HG03025 (cell line): ENCODE data around the gene KLK13.

Source experiments
- ATAC-seq: cut with Tn5 transposase; IDR thresholded peaks from one replicate; pipeline ENCODE4 v1.9.1; 2021; ENCODE audit warnings: mild to moderate bottlenecking, moderate library complexity; ENCODE audit not compliant: unreplicated experiment, low FRiP score

KLK13 gene

DNA sequence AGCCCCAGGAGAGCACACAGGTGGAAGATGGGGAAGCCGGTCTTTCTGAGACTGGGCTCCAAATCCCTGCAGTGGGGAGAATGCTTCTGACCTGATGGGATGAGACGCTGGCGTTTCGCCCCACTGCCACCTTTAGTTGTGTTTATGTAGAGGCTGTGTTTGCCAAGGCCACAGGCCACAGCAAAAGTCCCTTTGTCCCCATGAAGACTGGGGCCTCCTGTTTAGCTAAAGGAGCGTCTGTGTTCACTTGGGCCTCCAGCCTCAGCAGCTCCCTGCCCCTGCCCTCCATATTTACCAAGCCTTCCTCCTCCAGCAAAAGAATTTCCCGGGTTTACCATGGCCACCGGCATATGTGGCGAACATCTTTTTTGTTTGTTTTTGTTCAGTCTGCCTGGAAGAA, 28.2 kb upstream of the KLK13 start:
- no peak for ATAC-seq

- no peak for ATAC-seq
These were observed 27.3 kb upstream of the KLK13 start for GRCh38 chr19:51091895-51092873.

GRCh38 chr19:51091126-51091525, 26.2 kb upstream of the KLK13 start:
- no peak for ATAC-seq

DNA sequence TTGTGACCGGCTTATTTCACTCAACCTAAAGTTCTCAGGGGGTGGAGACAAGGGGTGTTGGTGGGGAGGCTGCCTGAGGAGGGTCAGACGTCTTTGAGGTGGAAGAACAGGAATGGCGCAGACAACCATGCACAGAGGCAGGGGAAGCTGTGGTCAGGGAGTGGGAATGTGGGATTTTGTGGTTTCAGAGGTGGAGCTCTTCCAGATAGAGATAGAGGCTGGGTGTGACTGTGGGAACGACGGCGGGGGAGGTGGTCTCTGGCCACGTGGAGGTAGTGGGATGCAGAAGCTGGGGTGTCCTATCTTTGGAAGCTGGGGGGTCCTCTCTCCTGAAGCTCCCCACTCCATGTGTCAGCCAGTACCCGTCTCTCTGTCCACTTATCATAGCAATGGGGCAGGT, 25.6 kb upstream of the KLK13 start:
- no peak for ATAC-seq

- no peak for ATAC-seq
These were observed 24.9 kb upstream of the KLK13 start for GRCh38 chr19:51089786-51090185.

DNA sequence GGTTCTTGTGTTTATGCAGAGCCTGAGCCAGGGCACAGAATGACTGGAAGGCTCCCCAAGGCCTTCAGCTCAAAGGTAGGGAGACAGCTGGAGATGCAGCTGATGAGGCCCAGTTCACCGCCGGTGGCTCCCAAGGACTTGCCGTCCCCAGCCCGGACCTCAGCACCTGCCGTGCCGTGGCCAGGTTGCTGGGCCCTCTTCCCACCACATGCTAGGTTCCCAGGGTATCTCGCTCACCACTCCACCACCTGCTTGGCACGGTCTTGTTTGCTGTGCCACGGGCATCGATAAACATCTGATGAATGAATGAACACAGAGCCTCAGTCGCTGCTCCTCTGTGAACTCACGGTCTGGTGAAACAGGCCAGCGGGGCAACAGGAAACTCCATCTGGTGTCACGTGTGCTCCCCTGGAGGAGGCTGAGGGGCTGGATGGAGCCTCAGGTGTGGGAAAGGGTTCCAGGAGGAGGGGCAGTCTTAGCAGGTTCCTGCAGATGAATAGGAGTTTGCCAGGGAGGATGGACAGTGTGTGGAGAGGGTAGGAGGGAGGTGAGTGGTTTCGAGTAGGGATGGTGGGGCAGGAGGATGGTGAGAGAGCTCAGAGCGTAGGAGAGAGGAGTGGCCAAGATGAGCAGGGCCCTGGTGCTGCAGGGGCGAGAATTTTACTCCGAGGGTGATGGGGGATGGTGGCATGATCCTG, 21.4 kb upstream of the KLK13 start:
- ATAC-seq: no peak

GRCh38 chr19:51084505-51084904, 19.6 kb upstream of the KLK13 start:
- no peak for ATAC-seq

DNA sequence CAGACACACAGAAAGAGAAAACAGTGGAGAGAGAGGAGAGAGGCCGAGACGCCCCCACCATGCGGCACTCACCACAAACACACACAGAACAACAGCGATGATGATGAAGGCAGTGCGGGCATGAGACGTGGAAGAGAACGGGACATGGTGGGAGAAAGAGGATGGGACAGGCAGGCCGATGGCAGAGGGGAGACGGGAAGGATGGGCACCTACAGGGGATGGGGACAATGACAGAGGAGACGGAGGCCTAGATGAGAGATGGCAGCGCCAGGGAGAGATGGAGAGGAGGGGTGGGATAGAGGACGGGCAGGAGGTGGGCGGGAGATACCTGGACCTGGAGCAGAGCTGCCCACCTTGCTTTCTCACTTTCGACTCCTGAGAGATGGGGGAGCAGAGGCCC, 18.9 kb upstream of the KLK13 start:
- no peak for ATAC-seq

- ATAC-seq: no peak
These were observed 18.3 kb upstream of the KLK13 start for GRCh38 chr19:51083181-51083580.

- ATAC-seq: no peak
These were observed 17.7 kb upstream of the KLK13 start, which contains the start of gene KLK14 for GRCh38 chr19:51082611-51083010. Gene KLK14, minus strand, starts transcription at chr19:51082887. Its CDS starts 273 bp downstream, at chr19:51082614.

DNA sequence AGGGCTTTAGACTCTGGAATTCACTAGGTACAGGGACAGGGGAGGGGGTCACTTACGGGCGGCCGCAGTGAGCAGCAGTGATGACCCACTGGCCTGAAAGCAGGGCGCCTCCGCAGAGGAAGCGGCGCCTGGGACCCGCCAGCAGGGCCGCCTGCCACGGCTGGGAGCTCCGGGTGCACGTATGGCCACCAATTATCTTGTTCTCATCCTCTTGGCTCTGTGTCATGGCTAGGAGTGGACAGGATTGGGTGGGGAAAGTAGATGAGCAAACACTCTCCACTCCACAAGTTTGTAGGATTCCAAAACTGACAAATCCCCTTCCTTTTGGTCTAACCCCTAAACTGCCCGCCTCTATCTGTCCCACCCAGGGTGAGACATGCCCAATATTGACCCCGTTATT, 16.6 kb upstream of the KLK13 start:
- ATAC-seq: no peak

DNA sequence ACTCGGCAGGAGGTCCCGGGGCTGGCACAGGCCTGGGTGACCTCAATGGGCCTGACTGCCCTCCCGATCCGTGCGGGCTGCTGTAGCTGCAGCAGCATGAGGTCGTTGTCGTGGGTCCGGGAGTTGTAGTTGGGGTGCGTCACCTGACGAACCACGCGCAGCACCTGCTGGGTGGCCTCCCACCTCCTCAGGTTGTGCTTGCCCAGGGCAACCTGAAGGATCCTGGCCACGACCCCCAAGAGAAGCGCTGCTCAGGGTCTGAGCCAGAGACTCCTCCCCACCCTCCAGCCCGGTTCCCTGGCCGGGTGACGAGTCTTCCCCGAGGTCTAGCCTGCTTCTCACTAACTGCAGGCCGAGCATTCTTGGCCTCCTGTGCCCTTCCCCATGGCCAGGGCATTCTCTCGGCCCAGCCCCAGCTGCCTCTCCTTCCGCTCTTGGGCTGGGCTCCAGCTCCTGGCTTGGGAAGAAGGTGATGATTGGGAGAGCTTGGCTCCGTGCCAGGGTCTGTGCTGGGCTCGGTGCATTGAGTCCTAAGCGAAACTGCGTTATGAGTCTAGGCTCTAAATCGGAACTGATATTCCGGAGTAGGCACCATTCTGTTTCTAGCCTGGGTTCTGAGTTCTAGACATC, 14.7 kb upstream of the KLK13 start:
- no peak for ATAC-seq

GRCh38 chr19:51078731-51079130, 13.8 kb upstream of the KLK13 start:
- ATAC-seq: no peak

- ATAC-seq: no peak
These were observed 13.2 kb upstream of the KLK13 start for GRCh38 chr19:51078104-51078503.

GRCh38 chr19:51076631-51077213, 11.8 kb upstream of the KLK13 start:
- ATAC-seq: no peak

DNA sequence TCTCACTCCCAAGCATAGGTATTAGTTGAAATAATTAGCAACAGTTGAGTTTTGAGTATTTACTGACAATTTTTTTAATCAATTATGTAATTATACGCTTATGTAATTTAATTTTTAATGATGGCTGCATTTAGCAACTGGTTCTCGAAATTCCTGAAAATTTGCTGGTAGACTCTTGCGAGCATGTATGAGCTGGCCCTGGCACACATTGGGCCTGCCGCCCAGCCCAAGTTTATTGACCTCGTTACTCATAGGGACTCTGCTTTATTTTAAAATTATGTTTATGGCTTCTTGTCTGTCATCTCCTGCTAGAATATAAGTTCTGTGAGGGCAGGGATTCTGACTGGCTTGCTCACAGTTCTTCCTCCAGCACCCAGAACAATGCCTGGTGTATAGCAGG, 11.1 kb upstream of the KLK13 start:
- ATAC-seq: no peak

GRCh38 chr19:51071095-51071405, 6.2 kb upstream of the KLK13 start:
- ATAC-seq: no peak

DNA sequence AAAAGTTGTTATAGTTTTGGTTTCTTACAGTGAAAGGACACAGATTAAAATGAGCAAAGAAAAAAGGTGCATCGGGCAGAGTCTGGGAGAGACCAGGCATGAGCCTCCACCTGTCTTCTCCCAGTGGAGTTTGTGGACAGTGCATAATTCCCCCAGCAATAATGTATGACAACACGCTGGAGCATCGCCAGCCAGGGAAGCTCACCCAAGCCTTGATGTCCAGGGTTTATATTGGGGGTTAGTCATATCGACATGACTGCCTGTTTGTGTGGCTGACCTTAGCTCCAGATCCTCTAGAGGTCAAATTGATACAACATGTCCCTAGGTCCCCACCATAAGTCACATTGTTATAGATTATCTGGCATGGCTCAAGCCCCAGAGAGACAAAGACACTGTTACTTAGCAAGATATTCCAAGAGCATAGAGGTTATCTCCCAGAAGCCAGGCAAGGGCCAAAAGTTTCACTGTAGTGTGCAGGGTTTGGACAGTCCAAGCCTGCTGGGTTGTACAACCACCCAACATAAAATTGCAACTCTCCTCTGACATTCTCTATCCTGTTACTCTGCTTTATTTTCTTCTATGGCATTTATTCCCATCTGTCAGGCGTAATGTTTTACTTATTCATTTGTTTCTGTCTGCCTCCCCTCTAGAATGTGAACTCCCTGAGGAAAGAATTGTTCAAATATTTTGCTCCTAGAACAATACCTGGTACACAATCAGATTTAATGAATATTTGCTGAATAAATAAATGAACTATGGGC, 5.6 kb upstream of the KLK13 start:
- no peak for ATAC-seq

DNA sequence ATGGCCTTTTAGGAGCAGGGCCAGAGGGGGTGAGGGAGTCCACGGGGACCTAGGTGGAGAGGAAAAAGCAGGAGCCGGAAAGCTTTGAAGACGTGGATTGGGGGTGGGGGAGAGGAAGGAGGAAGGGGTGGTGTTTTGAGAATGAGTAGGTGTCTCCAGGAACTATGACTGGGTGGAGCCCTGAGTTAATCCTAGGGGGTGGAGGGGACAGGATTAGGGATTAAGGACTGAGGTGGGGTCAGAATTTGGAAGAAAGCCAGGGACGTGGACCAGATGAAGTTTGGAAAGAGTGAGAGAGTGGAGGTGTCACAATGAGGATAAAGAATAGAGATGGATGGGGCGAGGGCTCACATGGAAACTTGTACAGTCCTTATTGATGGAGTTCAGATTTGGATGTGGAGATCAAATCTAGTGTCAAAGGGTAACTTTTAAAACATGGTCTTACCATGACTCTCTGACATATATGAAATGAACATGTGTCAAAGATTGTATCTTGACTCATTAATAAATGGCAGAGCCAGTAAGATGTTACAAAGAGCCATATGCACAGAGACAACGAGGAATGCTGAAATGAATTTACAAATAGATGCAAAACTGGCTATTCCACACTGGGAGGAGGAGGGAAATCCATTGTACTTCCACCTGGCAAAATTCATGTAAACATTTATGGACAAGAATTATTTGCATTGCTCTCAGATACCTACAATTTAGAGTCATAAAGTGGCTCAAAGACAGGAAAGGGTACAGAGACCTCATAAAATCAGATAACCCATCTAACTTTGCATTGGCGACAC, 1.7 kb upstream of the KLK13 start:
- ATAC-seq: no peak
